Measurements from ENCODE around the gene ZNF236.

Gene ZNF236

DNA sequence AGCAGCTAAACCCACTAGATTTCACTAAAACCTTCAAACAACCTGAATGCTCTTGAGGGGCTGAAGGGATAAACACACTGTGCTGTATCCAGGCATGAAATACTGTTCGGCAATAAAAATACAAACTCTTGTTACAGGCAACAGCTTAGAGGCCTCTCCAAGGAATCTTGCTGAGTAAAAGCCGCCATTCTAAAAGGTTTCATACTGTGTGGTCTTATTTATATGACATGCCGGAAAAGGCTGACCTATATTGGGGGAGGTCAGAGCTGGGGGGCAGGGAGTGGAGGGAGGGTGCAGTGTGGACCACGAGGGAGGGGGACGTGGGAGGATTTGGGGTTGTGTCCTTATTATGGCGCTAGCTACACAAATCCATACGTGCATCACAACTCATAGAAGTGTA is 174.1 kb downstream of the ZNF236 start:
- Histone ChIP-seq H3K9ac (ENCODE audit: low read depth, low read length) (no peak overlapping the region), H3K4me2 (ENCODE audit: low read length) (no peak overlapping the region), H3K4me3 (ENCODE audit: low read length) (no peak overlapping the region), H3K36me3 (ENCODE audit: insufficient read depth, low read length) (no peaks in the 10 kb centered on the region), H3K27me3 (ENCODE audit: control insufficient read depth, insufficient read depth, low read length) (peaks cover 34% of the 10 kb centered on the region), H3K4me1 (ENCODE audit: control insufficient read depth, insufficient read depth, low read length) (no peaks in the 10 kb centered on the region), H3K9me3 (replicated peaks; ENCODE audit: low read length) (no peaks in the 10 kb centered on the region)

GRCh38 chr18:76997951-76998808 is 175.8 kb downstream of the ZNF236 start:
- H3K9me3 ChIP-seq (replicated peaks; ENCODE audit: low read length), result no peaks in the 10 kb centered on the region
- no peak overlapping the region for H3K9ac ChIP-seq (ENCODE audit: low read depth, low read length)
- no peak overlapping the region for H3K4me3 ChIP-seq (ENCODE audit: low read length)
- H3K4me2 ChIP-seq (ENCODE audit: low read length), result no peak overlapping the region
- H3K4me1 ChIP-seq (ENCODE audit: control insufficient read depth, insufficient read depth, low read length), result no peaks in the 10 kb centered on the region
- no peaks in the 10 kb centered on the region for H3K36me3 ChIP-seq (ENCODE audit: insufficient read depth, low read length)
- H3K27me3 ChIP-seq (ENCODE audit: control insufficient read depth, insufficient read depth, low read length), result peaks cover 45% of the 10 kb centered on the region

GRCh38 chr18:76999077-76999476 is 176.7 kb downstream of the ZNF236 start:
- no peaks in the 10 kb centered on the region for H3K9me3 ChIP-seq (replicated peaks; ENCODE audit: low read length)
- H3K4me3 ChIP-seq (ENCODE audit: low read length), result no peak overlapping the region
- H3K4me2 ChIP-seq (ENCODE audit: low read length), result no peak overlapping the region
- H3K27me3 ChIP-seq (ENCODE audit: control insufficient read depth, insufficient read depth, low read length), result peaks cover 49% of the 10 kb centered on the region
- H3K4me1 ChIP-seq (ENCODE audit: control insufficient read depth, insufficient read depth, low read length), result no peaks in the 10 kb centered on the region
- H3K9ac ChIP-seq (ENCODE audit: low read depth, low read length), result no peak overlapping the region
- H3K36me3 ChIP-seq (ENCODE audit: insufficient read depth, low read length), result no peaks in the 10 kb centered on the region

GRCh38 chr18:77000527-77000926 is 178.2 kb downstream of the ZNF236 start:
- Histone ChIP-seq H3K4me2 (ENCODE audit: low read length) (peak overlapping the region; percentile 84), H3K9ac (ENCODE audit: low read depth, low read length) (peak overlapping the region; percentile 65), H3K9me3 (replicated peaks; ENCODE audit: low read length) (no peaks in the 10 kb centered on the region), H3K4me3 (ENCODE audit: low read length) (peak overlapping the region; percentile 55), H3K27me3 (ENCODE audit: control insufficient read depth, insufficient read depth, low read length) (peaks cover 49% of the 10 kb centered on the region), H3K36me3 (ENCODE audit: insufficient read depth, low read length) (no peaks in the 10 kb centered on the region), H3K4me1 (ENCODE audit: control insufficient read depth, insufficient read depth, low read length) (no peaks in the 10 kb centered on the region)

GRCh38 chr18:77001041-77001440 is 178.7 kb downstream of the ZNF236 start:
- no peak overlapping the region for H3K4me2 ChIP-seq (ENCODE audit: low read length)
- no peak overlapping the region for H3K4me3 ChIP-seq (ENCODE audit: low read length)
- H3K4me1 ChIP-seq (ENCODE audit: control insufficient read depth, insufficient read depth, low read length), result no peaks in the 10 kb centered on the region
- H3K36me3 ChIP-seq (ENCODE audit: insufficient read depth, low read length), result no peaks in the 10 kb centered on the region
- peaks cover 49% of the 10 kb centered on the region for H3K27me3 ChIP-seq (ENCODE audit: control insufficient read depth, insufficient read depth, low read length)
- H3K9me3 ChIP-seq (replicated peaks; ENCODE audit: low read length), result no peaks in the 10 kb centered on the region
- no peak overlapping the region for H3K9ac ChIP-seq (ENCODE audit: low read depth, low read length)

GRCh38 chr18:77001979-77002378 is 179.6 kb downstream of the ZNF236 start:
- Histone ChIP-seq H3K4me3 (ENCODE audit: low read length) (no peak overlapping the region), H3K27me3 (ENCODE audit: control insufficient read depth, insufficient read depth, low read length) (peaks cover 50% of the 10 kb centered on the region), H3K4me2 (ENCODE audit: low read length) (no peak overlapping the region), H3K9ac (ENCODE audit: low read depth, low read length) (no peak overlapping the region), H3K36me3 (ENCODE audit: insufficient read depth, low read length) (no peaks in the 10 kb centered on the region), H3K4me1 (ENCODE audit: control insufficient read depth, insufficient read depth, low read length) (no peaks in the 10 kb centered on the region), H3K9me3 (replicated peaks; ENCODE audit: low read length) (no peaks in the 10 kb centered on the region)

- no peak overlapping the region for H3K4me3 ChIP-seq (ENCODE audit: low read length)
- H3K27me3 ChIP-seq (ENCODE audit: control insufficient read depth, insufficient read depth, low read length), result peaks cover 51% of the 10 kb centered on the region
- H3K9me3 ChIP-seq (replicated peaks; ENCODE audit: low read length), result no peaks in the 10 kb centered on the region
- no peak overlapping the region for H3K4me2 ChIP-seq (ENCODE audit: low read length)
- H3K9ac ChIP-seq (ENCODE audit: low read depth, low read length), result no peak overlapping the region
- no peaks in the 10 kb centered on the region for H3K36me3 ChIP-seq (ENCODE audit: insufficient read depth, low read length)
- H3K4me1 ChIP-seq (ENCODE audit: control insufficient read depth, insufficient read depth, low read length), result no peaks in the 10 kb centered on the region
Observed at GRCh38 chr18:77002496-77002895, 180.1 kb downstream of the ZNF236 start.

DNA sequence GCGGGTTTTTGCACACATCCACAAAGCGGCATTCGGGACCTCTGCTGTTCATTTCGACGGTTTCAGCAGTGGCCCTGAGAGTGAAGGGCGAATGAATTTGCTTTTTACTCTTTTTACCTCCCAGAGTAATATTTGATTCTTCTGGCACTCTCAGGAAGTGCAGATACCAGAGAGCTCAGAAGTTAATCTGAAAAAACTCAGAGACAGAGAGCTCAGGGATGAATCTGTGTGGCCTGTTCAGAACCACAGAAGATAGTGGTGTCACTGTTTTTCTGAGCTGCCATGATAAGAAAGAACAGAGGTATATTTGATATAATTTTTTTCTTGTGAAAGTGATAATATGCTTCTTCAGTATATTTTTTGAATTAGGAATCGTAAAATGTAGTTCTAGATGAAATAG is 181.0 kb downstream of the ZNF236 start:
- Histone ChIP-seq H3K4me3 (ENCODE audit: low read length) (no peak overlapping the region), H3K27me3 (ENCODE audit: control insufficient read depth, insufficient read depth, low read length) (peaks cover 57% of the 10 kb centered on the region), H3K4me1 (ENCODE audit: control insufficient read depth, insufficient read depth, low read length) (no peaks in the 10 kb centered on the region), H3K9ac (ENCODE audit: low read depth, low read length) (no peak overlapping the region), H3K4me2 (ENCODE audit: low read length) (no peak overlapping the region), H3K9me3 (replicated peaks; ENCODE audit: low read length) (no peaks in the 10 kb centered on the region), H3K36me3 (ENCODE audit: insufficient read depth, low read length) (no peaks in the 10 kb centered on the region)

DNA sequence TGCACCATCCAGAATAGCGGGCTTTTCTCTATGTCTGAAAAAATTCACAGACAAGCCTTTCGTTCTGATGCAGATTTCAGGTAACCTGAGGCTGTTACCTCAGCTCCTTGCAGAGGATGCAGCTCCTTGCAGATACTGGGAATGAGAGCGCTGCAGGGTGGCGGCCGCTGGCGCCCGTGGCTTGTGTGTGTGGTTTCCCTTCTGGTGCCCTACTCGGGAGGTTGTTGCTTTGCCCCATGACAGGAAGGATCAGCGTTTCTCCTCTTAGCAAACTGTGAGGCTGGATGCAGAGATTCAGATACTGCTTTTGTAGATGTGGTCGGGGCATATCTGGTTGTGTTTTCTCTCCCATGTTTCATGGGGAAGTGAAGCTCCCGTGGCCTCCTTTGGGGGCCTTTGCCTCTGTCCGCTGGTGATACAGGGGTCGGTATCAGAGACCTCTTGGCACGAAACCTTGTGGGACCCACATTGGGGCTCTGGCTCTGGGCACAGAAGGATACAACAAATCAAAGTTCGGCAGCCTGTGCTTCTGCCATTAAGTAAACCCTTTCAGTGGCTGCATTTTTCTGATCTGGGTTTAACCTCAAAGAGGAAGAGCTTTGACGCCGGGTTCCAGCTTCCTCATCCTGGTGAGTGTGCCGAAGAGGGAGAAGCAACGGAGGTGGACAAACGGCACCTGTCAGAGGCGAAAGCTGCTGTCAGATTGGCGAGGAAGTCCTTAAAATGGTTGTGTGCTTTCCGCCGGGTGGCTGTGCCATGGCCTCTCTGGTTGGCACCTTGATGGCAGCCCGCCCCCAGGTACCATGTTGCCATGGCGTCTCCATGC is 182.4 kb downstream of the ZNF236 start:
- no peaks in the 10 kb centered on the region for H3K36me3 ChIP-seq (ENCODE audit: insufficient read depth, low read length)
- no peaks in the 10 kb centered on the region for H3K4me1 ChIP-seq (ENCODE audit: control insufficient read depth, insufficient read depth, low read length)
- H3K9me3 ChIP-seq (replicated peaks; ENCODE audit: low read length), result no peaks in the 10 kb centered on the region
- H3K9ac ChIP-seq (ENCODE audit: low read depth, low read length), result no peak overlapping the region
- H3K4me3 ChIP-seq (ENCODE audit: low read length), result no peak overlapping the region
- peaks cover 61% of the 10 kb centered on the region for H3K27me3 ChIP-seq (ENCODE audit: control insufficient read depth, insufficient read depth, low read length)
- no peak overlapping the region for H3K4me2 ChIP-seq (ENCODE audit: low read length)

DNA sequence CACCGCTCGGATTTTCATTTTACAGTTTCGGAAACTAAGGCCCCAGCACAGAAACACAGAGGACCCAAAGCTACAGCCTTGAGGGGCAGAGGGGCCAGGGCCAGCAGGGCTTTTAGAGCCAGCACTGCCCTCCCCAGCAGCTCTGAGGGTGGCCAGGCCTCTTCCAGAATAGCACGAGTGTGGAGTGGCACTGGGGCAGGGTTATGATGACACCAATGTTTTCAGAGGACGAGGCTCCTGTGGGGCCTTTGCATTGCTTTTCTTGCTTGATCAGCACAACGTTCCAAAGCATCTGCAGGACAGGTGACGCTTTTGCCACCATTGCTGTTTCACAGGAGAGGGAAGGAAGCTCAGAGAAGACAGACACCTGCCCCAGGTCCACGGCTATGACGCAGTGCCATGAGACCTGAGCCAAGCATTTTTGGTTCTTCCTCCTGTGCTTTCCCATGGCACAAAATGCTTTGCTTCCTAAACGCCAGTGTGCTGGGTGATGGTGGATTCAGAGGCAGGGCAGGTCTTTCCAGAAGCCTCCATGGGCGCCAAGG is 183.4 kb downstream of the ZNF236 start:
- no peaks in the 10 kb centered on the region for H3K4me1 ChIP-seq (ENCODE audit: control insufficient read depth, insufficient read depth, low read length)
- H3K9ac ChIP-seq (ENCODE audit: low read depth, low read length), result no peak overlapping the region
- H3K36me3 ChIP-seq (ENCODE audit: insufficient read depth, low read length), result no peaks in the 10 kb centered on the region

DNA sequence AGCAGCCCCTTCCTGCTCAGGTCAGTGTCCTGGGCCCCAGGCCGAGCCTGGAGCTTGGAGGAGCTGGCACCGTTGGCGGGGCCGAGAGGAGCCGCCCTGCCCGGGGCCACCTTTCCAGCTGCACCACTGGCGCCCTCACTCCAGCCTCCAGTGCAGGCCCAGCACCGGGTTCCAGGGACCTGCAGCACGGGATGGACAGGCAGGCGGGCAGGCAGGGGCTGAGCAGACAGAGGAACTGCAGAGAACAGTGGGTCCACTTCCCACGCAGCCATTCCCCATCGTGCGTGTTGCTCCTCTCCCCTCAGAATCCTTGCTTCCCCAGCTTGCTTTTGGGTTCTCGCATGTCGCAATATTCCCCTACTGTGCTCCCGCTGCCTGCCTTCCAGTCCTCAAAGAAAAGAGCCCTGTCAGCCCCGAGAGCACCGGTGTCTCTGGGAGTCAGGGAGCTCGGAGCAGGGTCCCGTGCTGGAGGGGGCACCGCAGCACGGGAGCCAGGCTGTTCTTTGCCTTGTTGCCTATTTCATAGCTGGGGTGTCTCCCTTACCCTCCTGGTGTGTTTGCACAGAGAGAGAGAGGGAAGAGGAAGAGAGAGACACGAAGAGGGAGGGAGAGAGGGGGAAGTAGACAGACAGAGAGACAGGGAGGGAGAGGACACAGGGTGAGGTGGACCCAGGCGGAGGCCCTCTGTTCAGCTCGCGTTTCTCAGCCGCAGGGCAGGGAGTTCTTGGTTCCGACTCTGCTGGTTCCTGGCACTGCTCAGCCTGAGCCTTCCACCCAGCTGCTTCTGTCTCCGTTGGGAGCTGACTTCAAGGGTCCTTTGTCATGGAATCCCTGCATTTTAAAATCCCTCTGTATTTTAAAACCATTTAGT is 184.2 kb downstream of the ZNF236 start:
- Histone ChIP-seq H3K4me2 (ENCODE audit: low read length) (no peak overlapping the region), H3K4me1 (ENCODE audit: control insufficient read depth, insufficient read depth, low read length) (no peaks in the 10 kb centered on the region), H3K9me3 (replicated peaks; ENCODE audit: low read length) (no peaks in the 10 kb centered on the region), H3K36me3 (ENCODE audit: insufficient read depth, low read length) (no peaks in the 10 kb centered on the region), H3K9ac (ENCODE audit: low read depth, low read length) (no peak overlapping the region), H3K27me3 (ENCODE audit: control insufficient read depth, insufficient read depth, low read length) (peaks cover 77% of the 10 kb centered on the region), H3K4me3 (ENCODE audit: low read length) (no peak overlapping the region)

More for the DNA sequence above, 183.4 kb downstream of the ZNF236 start:
- peaks cover 69% of the 10 kb centered on the region for H3K27me3 ChIP-seq (ENCODE audit: control insufficient read depth, insufficient read depth, low read length)
- H3K4me3 ChIP-seq (ENCODE audit: low read length), result no peak overlapping the region
- H3K9me3 ChIP-seq (replicated peaks; ENCODE audit: low read length), result no peaks in the 10 kb centered on the region
- no peak overlapping the region for H3K4me2 ChIP-seq (ENCODE audit: low read length)
